ENCODE data around the gene SLC26A11.
A peak's percentile ranks its signal among the peaks of the same experiment; 100 is the strongest.

The SLC26A11 gene

DNA sequence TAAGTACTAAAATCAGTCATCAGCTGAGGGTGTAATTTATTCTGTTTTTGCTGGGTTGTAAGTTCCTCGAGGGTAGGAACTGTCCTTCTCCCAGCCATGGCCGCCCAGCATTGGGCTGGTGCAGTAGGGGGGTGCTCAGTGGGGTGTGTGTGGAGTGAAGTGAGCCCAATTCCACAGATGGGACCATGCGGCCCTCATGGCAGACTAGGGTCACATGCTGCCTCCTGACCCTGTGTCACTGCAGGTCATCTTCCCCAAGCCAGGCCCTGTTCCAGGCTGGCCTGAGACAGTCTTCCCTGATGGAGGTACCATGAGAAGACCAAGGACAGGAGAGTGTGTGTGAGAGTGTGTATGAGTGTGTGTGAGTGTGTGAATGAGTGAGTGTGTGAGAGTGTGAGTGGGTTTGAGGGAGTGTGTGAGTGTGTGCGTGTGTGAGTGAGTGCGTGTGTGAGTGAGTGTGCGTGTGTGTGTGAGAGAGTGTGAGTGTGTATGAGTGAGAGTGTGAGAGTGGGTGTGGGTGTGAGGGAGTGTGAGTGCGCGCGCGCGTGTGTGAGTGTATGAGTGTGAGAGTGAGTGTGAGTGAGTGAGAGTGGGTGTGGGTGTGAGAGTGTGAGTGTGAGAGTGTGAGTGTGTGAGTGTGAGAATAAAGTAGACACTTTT lies 3.7 kb downstream of the SLC26A11 start:
- no peak for DNase-seq (ENCODE audit: low read depth)
- H3K4me3 ChIP-seq (ENCODE audit: low read depth, low read length), result no peak overlapping the region
- TF ChIP-seq CTCF (IDR thresholded peaks at IDR 0.05; ENCODE audit: low read depth, low read length, missing control alignments), result no peak
- in situ Hi-C loops (cut with HindIII; ENCODE audit: low sequenced_read_pairs), result no loop called here

DNA sequence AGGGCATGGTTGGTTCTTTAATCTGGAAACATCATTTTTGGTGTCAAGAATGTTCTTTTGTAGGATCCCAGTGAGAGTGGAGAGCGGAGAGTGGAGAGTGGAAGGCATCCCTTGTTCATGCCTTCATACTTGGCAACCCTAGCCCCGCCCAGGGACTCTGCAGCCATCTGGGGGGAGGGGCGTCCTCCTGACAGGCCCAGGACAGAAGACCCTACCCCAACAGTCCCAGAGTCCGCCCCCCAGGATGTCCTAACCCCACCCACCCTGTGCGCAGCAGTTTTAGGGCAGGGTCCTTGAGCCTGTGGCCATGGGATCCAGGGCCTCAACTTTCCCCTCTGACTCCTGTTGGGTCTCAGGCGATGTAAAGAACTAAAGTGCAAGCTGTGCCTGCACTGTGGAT lies 4.5 kb downstream of the SLC26A11 start:
- no peak overlapping the region for H3K4me3 ChIP-seq (ENCODE audit: low read depth, low read length)
- TF ChIP-seq CTCF (IDR thresholded peaks at IDR 0.05; ENCODE audit: low read depth, low read length, missing control alignments), result no peak
- no peak for DNase-seq (ENCODE audit: low read depth)
- in situ Hi-C loops (cut with HindIII; ENCODE audit: low sequenced_read_pairs), result no loop called here

DNA sequence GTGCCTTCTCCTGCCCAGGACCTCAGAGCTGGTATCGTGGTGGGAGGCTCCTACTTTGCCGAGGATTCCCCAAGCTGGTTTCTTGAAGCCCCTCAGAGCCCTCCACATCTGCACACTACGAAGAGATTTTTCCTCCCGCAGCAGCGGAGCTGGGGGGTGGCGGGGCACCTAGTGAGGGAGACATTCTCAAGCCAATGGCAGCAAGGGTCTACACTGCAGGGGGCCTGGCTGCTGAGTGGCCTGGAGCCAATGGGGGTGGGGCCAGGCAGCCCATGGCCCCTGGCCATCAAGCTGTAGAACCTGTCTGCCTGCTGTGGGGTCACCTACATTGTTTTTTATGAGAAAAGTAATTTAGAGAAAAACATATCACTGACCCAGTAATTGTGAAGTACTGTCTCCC lies 5.0 kb downstream of the SLC26A11 start:
- H3K4me3 ChIP-seq (ENCODE audit: low read depth, low read length), result no peak overlapping the region
- no peak for TF ChIP-seq CTCF (IDR thresholded peaks at IDR 0.05; ENCODE audit: low read depth, low read length, missing control alignments)
- in situ Hi-C loops (cut with HindIII; ENCODE audit: low sequenced_read_pairs), result no loop called here
- DNase-seq (ENCODE audit: low read depth), result no peak

DNA sequence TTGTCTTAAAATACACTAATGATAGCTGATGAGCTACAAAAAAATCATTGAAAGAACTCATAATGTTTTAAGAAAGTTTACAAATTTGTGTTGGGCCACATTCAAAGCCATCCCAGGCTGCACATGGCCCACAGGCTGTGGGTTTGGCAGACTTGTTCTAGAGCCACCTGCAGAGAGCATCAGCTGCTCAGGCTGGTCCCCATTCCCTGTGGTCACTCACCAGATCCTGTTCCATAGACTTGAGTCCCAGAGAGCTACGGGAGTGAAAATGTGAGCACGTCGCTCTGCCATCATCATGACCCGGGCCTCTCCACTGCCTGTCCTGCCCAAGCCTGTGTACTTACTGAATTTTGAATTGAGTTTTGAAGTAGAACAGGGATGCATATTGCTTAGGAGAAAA lies 6.9 kb downstream of the SLC26A11 start:
- H3K4me3 ChIP-seq (ENCODE audit: low read depth, low read length), result no peak overlapping the region
- DNase-seq (ENCODE audit: low read depth), result peak; percentile 19
- in situ Hi-C loops (cut with HindIII; ENCODE audit: low sequenced_read_pairs), result no loop called here
- TF ChIP-seq CTCF (IDR thresholded peaks at IDR 0.05; ENCODE audit: low read depth, low read length, missing control alignments), result no peak

GRCh38 chr17:80227666-80228065 lies 7.4 kb downstream of the SLC26A11 start:
- no peak for DNase-seq (ENCODE audit: low read depth)
- TF ChIP-seq CTCF (IDR thresholded peaks at IDR 0.05; ENCODE audit: low read depth, low read length, missing control alignments), result no peak

GRCh38 chr17:80228477-80228876 lies 8.2 kb downstream of the SLC26A11 start:
- H3K4me3 ChIP-seq (ENCODE audit: low read depth, low read length), result no peak overlapping the region
- DNase-seq (ENCODE audit: low read depth), result no peak
- TF ChIP-seq CTCF (IDR thresholded peaks at IDR 0.05; ENCODE audit: low read depth, low read length, missing control alignments), result no peak
- in situ Hi-C loops (cut with HindIII; ENCODE audit: low sequenced_read_pairs), result no loop called here

More at GRCh38 chr17:80227666-80228065, 7.4 kb downstream of the SLC26A11 start:
- no peak overlapping the region for H3K4me3 ChIP-seq (ENCODE audit: low read depth, low read length)
- in situ Hi-C loops (cut with HindIII; ENCODE audit: low sequenced_read_pairs), result no loop called here
